Nephron (organoid): ENCODE results near the gene SMIM5.

ENCODE experiments used
- H3K27ac Mint-ChIP-seq, 3 experiments: 2 replicates each; pipeline ENCODE4 v1.8.0; 2020; ENCODE audit warnings: mixed read lengths in 3 of 3, mild to moderate bottlenecking in 2 of 3, moderate library complexity in 1 of 3
- H3K27me3 Mint-ChIP-seq: 2 replicates; pipeline ENCODE4 v1.8.0; 2021; ENCODE audit warnings: low read depth, mild to moderate bottlenecking, moderate library complexity, mixed read lengths
- H3K36me3 Mint-ChIP-seq: 2 replicates; pipeline ENCODE4 v1.8.0; 2020; ENCODE audit warnings: low read depth, mixed read lengths
- H3K4me1 Mint-ChIP-seq: 2 replicates; pipeline ENCODE4 v1.8.0; 2020; ENCODE audit warnings: mixed read lengths
- H3K4me3 Mint-ChIP-seq, 3 experiments: 2 replicates each; pipeline ENCODE4 v1.8.0; 2020; ENCODE audit warnings: mild to moderate bottlenecking in 3 of 3, mixed read lengths in 3 of 3, moderate library complexity in 2 of 3
- H3K9me3 Mint-ChIP-seq: 2 replicates; pipeline ENCODE4 v1.8.0; 2020; ENCODE audit warnings: mixed read lengths
- CTCF ChIP-seq, 3 experiments: fragments of 200-600 bp; sonication (generic); IDR thresholded peaks; one replicate each; pipeline ENCODE4 v1.5.0; 2021; ENCODE audit warnings: antibody characterized with exemption in 3 of 3; ENCODE audit not compliant: unreplicated experiment in 3 of 3

SMIM5 gene

GRCh38 chr17:75638893-75639292 lies 5.7 kb downstream of the SMIM5 start:
- Mint-ChIP-seq H3K4me1 (peaks cover 8% of the 10 kb centered on the region), H3K27me3 (no peaks in the 10 kb centered on the region), H3K9me3 (no peaks in the 10 kb centered on the region), H3K4me3 (no peak overlapping the region), H3K27ac (no peak overlapping the region), H3K36me3 (no peaks in the 10 kb centered on the region)
- no peak for TF ChIP-seq CTCF (IDR thresholded peaks at IDR 0.05; ENCODE audit: unreplicated experiment in 3 of 3)

GRCh38 chr17:75639327-75639726 lies 6.1 kb downstream of the SMIM5 start:
- H3K4me3 Mint-ChIP-seq, result no peak overlapping the region
- H3K27me3 Mint-ChIP-seq, result no peaks in the 10 kb centered on the region
- no peak overlapping the region for H3K27ac Mint-ChIP-seq
- H3K36me3 Mint-ChIP-seq, result no peaks in the 10 kb centered on the region
- no peaks in the 10 kb centered on the region for H3K9me3 Mint-ChIP-seq
- peaks cover 5% of the 10 kb centered on the region for H3K4me1 Mint-ChIP-seq
- no peak for TF ChIP-seq CTCF (IDR thresholded peaks at IDR 0.05; ENCODE audit: unreplicated experiment in 3 of 3)

GRCh38 chr17:75639771-75640555 lies 6.7 kb downstream of the SMIM5 start:
- Mint-ChIP-seq H3K9me3 (no peaks in the 10 kb centered on the region), H3K36me3 (no peaks in the 10 kb centered on the region), H3K27me3 (no peaks in the 10 kb centered on the region), H3K27ac (peak overlapping the region in 1 of 3 experiments; percentile 38), H3K4me1 (peaks cover 5% of the 10 kb centered on the region), H3K4me3 (no peak overlapping the region)
- no peak for TF ChIP-seq CTCF (IDR thresholded peaks at IDR 0.05; ENCODE audit: unreplicated experiment in 3 of 3)

GRCh38 chr17:75640556-75641119 lies 7.4 kb downstream of the SMIM5 start:
- Mint-ChIP-seq H3K9me3 (no peaks in the 10 kb centered on the region), H3K27ac (no peak overlapping the region), H3K36me3 (no peaks in the 10 kb centered on the region), H3K4me3 (no peak overlapping the region), H3K27me3 (no peaks in the 10 kb centered on the region), H3K4me1 (peaks cover 5% of the 10 kb centered on the region)
- no peak for TF ChIP-seq CTCF (IDR thresholded peaks at IDR 0.05; ENCODE audit: unreplicated experiment in 3 of 3)

- Mint-ChIP-seq H3K27me3 (no peaks in the 10 kb centered on the region), H3K27ac (peak overlapping the region in 2 of 3 experiments; percentile 35 to 50), H3K4me1 (peaks cover 5% of the 10 kb centered on the region), H3K36me3 (no peaks in the 10 kb centered on the region), H3K4me3 (no peak overlapping the region), H3K9me3 (no peaks in the 10 kb centered on the region)
- no peak for TF ChIP-seq CTCF (IDR thresholded peaks at IDR 0.05; ENCODE audit: unreplicated experiment in 3 of 3)
Measured at GRCh38 chr17:75641343-75641742, 8.1 kb downstream of the SMIM5 start.
